ENCODE measurements around the gene HIBCH.
"Not testable (repeated sequence)": the region's sequence is repeated elsewhere in the genome, so short reads cannot be mapped to it uniquely, and the experiment has no call there.

The HIBCH gene, protein sequence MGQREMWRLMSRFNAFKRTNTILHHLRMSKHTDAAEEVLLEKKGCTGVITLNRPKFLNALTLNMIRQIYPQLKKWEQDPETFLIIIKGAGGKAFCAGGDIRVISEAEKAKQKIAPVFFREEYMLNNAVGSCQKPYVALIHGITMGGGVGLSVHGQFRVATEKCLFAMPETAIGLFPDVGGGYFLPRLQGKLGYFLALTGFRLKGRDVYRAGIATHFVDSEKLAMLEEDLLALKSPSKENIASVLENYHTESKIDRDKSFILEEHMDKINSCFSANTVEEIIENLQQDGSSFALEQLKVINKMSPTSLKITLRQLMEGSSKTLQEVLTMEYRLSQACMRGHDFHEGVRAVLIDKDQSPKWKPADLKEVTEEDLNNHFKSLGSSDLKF

DNA sequence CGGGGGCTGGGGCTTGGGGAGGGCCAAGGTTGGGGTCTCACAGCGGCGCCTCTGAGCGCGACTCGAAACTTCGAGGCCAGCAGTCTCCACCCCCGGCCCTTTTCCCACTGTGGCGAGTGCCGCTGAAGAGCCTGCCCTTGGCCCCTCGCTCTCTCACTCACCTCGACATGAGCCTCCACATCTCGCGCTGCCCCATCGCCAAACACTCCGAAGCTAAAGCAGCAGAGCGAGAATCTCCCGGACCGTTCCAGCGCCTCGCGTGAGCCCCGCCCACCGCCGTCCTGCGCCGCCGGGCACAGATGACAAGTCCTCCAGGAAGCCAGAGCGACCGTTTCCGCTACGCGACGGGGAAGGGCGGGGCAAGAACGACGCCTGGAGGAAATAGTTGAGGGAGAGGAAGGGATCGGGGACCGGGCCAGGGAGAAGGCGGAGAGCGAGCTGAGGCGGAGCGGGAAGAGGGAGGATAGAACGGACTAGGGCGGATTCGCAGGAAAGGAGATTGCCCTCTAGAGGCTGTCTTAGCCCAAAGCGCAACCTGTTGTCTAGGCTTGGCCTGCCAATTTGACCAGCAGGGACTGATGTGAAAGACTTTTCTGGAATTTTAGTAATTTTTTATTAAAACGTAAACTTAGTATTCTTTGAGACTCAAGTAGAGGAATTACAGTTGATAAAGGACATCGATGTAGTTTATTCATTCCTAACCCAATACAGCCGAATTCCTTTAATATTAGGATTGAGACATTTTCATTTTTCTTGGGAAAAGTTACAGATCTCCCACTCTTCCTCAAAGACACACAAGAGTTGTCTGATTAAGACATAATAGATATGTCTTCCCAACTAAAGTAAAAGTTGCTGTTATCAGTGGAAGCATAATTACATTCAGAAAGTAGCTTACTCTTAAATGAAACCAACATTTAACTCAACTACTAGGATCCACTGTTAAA lies at the start of gene HIBCH:
Gene HIBCH (minus strand): TSS at position 272 of the 944 bp plus-strand sequence. CDS start 76 bp downstream, at position 196.
- H3K4me3 ChIP-seq (ENCODE audit: low read length), result peak within 1 kb of the TSS; percentile 85

DNA sequence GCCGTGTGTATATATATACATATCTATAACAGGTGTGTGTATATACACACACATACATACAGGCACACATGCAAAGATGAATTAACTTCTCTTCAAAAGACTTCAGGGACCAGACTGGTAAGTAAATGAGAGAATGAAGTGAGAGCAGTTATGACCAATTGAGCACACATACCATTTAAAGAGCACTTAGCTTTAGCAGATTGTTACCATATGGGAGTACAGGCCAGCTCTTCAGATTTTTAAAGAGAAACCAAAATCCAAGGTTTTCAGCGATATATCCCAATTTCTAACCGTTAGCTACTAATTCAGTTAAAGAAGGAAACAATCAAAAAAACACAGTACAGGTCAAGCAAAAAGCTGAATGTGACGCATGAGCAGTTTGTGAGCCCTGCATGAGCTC lies 47.5 kb upstream of the HIBCH start:
- no peak overlapping the region for H3K4me3 ChIP-seq (ENCODE audit: low read length)
- H3K4me1 ChIP-seq (ENCODE audit: insufficient read depth, low read length), result no peaks in the 10 kb centered on the region
- H3K27me3 ChIP-seq (ENCODE audit: insufficient read depth, low read length), result no peaks in the 10 kb centered on the region
- H3K36me3 ChIP-seq (ENCODE audit: insufficient read depth, low read length), result no peaks in the 10 kb centered on the region
- no peaks in the 10 kb centered on the region for H3K9me3 ChIP-seq (ENCODE audit: low read length)
- no peak overlapping the region for H2AFZ ChIP-seq (ENCODE audit: low read depth, low read length)

More for the DNA sequence above, at the start of gene HIBCH:
- Histone ChIP-seq H3K36me3 (ENCODE audit: insufficient read depth, low read length) (peaks cover 2% of the 10 kb centered on the region), H3K4me1 (ENCODE audit: insufficient read depth, low read length) (peaks cover 12% of the 10 kb centered on the region), H2AFZ (ENCODE audit: low read depth, low read length) (peak within 1 kb of the TSS; percentile 83), H3K9me3 (ENCODE audit: low read length) (no peaks in the 10 kb centered on the region), H3K27me3 (ENCODE audit: insufficient read depth, low read length) (no peaks in the 10 kb centered on the region)

DNA sequence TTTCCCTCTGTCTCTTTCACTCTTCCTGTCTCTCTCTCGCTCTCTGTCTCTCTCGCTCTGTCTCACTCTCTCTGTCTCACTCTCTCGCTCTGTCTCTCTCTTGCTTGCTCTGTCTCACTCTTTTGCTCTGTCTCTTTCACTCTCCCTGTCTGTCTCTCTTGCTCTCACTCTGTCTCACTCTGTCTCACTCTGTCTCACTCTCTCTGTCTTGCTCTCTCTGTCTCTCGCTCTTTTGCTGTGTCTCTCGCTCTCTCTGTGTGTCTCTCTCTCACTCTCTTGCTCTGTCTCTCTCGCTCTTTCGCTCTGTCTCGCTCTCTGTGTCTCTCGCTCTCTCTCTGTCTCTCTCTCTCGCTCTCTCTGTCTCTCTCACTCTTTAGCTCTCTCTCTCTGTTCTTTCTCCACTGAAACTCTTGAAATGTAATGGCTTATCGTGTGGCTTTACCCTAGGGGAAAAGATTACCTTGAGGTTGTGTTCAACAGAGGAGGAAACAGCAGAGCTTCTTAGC lies 46.7 kb upstream of the HIBCH start:
- no peaks in the 10 kb centered on the region for H3K9me3 ChIP-seq (ENCODE audit: low read length)
- no peaks in the 10 kb centered on the region for H3K36me3 ChIP-seq (ENCODE audit: insufficient read depth, low read length)
- H2AFZ ChIP-seq (ENCODE audit: low read depth, low read length), result no peak overlapping the region
- no peaks in the 10 kb centered on the region for H3K27me3 ChIP-seq (ENCODE audit: insufficient read depth, low read length)
- H3K4me3 ChIP-seq (ENCODE audit: low read length), result no peak overlapping the region
- no peaks in the 10 kb centered on the region for H3K4me1 ChIP-seq (ENCODE audit: insufficient read depth, low read length)

DNA sequence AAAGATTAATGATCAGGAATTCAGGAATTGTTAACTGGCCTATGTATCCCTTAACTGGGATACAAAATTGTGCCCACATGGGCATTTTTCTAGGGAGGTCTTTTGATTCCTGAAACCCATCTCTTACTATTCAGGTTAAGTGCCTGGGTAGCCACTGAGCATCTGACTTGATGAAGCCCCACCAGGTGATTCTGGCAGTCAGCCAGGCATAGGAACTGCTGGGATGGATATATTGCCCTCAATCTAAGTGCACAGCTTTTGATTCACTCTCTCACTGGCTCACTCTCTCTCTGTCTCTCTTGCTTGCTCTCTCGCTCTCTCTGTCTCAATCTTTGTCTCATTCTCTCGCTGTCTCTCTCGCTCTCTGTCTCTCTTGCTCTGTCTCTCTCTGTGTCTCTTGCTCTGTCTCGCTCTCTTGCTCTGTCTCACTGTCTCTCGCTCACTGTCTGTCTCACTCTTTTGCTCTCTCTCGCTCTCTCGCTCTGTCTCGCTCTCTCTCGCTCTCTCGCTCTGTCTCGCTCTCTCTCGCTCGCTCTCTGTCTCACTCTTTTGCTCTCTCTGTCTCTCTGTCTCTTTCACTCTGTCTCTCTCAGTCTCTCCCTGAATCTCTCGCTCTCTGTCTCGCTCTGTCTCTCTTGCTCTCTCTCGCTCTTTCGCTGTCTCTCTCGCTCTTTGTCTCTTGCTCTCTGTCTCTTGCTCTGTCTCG lies 46.0 kb upstream of the HIBCH start:
- no peak overlapping the region for H2AFZ ChIP-seq (ENCODE audit: low read depth, low read length)
- H3K27me3 ChIP-seq (ENCODE audit: insufficient read depth, low read length), result no peaks in the 10 kb centered on the region
- no peaks in the 10 kb centered on the region for H3K4me1 ChIP-seq (ENCODE audit: insufficient read depth, low read length)
- H3K4me3 ChIP-seq (ENCODE audit: low read length), result no peak overlapping the region
- no peaks in the 10 kb centered on the region for H3K9me3 ChIP-seq (ENCODE audit: low read length)
- no peaks in the 10 kb centered on the region for H3K36me3 ChIP-seq (ENCODE audit: insufficient read depth, low read length)

DNA sequence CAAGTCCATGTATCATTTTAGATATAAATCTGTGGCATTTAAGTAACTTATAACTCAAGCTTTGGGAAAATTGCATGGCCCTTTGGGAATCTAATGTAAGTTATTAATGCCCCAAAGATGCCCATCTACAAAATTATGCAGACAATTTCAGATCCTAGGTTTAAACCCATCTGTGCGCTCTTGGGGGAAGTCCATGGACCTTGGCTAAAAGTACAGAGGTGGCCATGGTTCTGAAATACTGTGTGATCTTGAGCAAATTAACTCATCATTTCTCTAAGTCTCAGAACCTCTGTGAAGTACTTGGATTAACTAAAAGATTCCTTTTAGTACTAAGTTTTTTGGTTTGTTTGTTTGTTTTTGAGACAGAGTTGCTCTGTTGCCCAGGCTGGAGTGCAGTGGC lies 43.3 kb upstream of the HIBCH start:
- Histone ChIP-seq H3K36me3 (ENCODE audit: insufficient read depth, low read length) (no peaks in the 10 kb centered on the region), H2AFZ (ENCODE audit: low read depth, low read length) (no peak overlapping the region)

DNA sequence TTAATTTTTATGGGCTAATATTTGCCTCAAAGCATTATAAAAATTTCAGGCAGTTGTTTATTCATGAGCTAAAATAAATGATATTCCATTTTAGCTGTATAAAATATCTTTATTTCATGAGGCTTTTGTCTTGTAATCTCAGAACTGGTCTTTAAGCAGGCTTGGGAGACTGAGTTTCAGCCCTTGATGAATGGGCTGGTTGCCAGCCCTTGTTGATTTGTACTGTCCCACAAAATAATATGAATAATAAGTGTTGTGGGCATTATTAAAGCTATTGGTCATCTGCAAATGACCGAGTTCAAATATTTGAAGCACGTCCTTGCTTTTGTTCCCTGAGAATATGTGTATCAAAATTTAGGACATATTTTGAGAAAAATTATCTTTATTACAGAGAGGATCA lies 41.9 kb upstream of the HIBCH start:
- Histone ChIP-seq H3K27me3 (ENCODE audit: insufficient read depth, low read length) (no peaks in the 10 kb centered on the region), H3K4me3 (ENCODE audit: low read length) (no peak overlapping the region), H3K9me3 (ENCODE audit: low read length) (no peaks in the 10 kb centered on the region)

More for the DNA sequence above, 43.3 kb upstream of the HIBCH start:
- no peaks in the 10 kb centered on the region for H3K27me3 ChIP-seq (ENCODE audit: insufficient read depth, low read length)
- H3K4me1 ChIP-seq (ENCODE audit: insufficient read depth, low read length), result peaks cover 5% of the 10 kb centered on the region
- no peaks in the 10 kb centered on the region for H3K9me3 ChIP-seq (ENCODE audit: low read length)
- no peak overlapping the region for H3K4me3 ChIP-seq (ENCODE audit: low read length)

DNA sequence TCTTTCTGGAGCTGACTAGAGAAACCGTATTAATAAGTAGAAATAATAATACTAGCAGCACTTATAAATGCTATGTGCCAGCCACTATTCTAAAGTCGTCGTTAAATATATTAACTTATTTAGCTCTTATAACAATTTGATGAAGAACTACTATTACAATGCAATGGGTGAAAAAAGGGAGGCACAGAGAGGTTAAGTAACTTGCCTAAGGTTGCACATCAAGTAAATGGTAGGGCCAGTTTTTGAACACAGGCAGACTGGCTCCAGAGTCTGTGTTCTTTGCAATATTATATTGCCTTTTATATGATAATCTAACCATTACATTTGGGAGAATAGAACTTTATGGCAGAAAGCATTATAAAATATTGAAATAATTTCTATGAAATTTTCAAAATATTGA lies 41.3 kb upstream of the HIBCH start:
- no peak overlapping the region for H3K4me3 ChIP-seq (ENCODE audit: low read length)
- H2AFZ ChIP-seq (ENCODE audit: low read depth, low read length), result no peak overlapping the region
- no peaks in the 10 kb centered on the region for H3K9me3 ChIP-seq (ENCODE audit: low read length)
- peaks cover 5% of the 10 kb centered on the region for H3K4me1 ChIP-seq (ENCODE audit: insufficient read depth, low read length)
- H3K36me3 ChIP-seq (ENCODE audit: insufficient read depth, low read length), result no peaks in the 10 kb centered on the region
- H3K27me3 ChIP-seq (ENCODE audit: insufficient read depth, low read length), result no peaks in the 10 kb centered on the region

More for the DNA sequence above, 41.9 kb upstream of the HIBCH start:
- Histone ChIP-seq H2AFZ (ENCODE audit: low read depth, low read length) (no peak overlapping the region), H3K36me3 (ENCODE audit: insufficient read depth, low read length) (no peaks in the 10 kb centered on the region), H3K4me1 (ENCODE audit: insufficient read depth, low read length) (peaks cover 5% of the 10 kb centered on the region)

DNA sequence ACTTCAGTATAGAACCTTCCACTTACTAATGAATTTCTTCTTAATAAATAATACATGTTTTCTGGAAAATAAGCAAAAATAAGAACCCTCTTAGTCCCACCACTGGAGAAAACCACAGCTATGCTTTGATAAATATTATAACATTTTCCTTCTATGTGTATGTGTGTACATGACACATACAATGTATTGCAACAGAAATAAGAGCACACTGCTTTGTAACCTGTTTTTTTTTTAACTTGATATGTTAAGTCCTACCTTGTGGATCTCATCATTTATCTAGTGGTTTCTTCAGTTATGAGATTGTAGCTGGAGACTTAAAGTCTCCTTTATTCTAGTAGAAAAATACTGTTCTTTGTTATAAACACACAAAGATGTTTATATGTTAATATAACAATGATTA lies 40.9 kb upstream of the HIBCH start:
- no peaks in the 10 kb centered on the region for H3K9me3 ChIP-seq (ENCODE audit: low read length)
- no peaks in the 10 kb centered on the region for H3K36me3 ChIP-seq (ENCODE audit: insufficient read depth, low read length)
- H2AFZ ChIP-seq (ENCODE audit: low read depth, low read length), result no peak overlapping the region
- H3K4me3 ChIP-seq (ENCODE audit: low read length), result no peak overlapping the region
- no peaks in the 10 kb centered on the region for H3K27me3 ChIP-seq (ENCODE audit: insufficient read depth, low read length)
- H3K4me1 ChIP-seq (ENCODE audit: insufficient read depth, low read length), result peaks cover 5% of the 10 kb centered on the region

DNA sequence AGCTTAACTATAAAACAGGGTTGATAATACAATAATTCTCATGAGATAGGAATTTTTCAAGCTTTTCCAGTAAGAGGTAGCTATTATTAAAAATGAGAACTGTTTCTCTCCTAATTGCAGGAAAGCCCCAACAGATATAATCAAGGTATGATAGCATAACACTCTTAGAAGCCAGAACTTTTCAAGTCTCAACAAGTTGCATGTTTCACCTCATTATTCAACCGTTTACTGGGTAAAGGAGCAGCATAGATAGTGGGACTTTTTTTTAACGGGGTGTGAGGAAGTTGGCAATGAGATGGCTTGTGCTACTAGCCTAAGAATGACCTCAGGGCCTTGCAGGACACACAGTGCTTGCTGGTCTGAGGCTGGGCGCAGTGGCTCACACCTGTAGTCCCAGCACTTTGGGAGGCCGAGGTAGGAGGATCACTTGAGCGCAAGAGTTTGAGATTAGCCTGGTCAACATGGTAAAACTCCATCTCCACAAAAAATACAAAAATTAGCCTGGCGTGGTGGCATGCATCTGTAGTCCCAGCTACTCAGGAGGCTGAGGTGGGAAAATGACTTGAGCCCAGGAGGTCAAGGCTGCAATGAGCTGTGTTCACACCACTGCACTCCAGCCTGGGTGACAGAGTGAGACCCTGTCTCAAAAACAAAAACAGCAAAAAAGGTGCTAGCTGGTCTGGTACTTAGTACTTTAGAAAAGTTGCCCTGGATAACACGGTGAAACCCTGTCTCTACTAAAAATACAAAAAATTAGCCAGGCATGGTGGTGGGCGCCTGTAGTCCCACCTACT lies 39.2 kb upstream of the HIBCH start:
- H3K27me3 ChIP-seq (ENCODE audit: insufficient read depth, low read length), result not testable (repeated sequence)

DNA sequence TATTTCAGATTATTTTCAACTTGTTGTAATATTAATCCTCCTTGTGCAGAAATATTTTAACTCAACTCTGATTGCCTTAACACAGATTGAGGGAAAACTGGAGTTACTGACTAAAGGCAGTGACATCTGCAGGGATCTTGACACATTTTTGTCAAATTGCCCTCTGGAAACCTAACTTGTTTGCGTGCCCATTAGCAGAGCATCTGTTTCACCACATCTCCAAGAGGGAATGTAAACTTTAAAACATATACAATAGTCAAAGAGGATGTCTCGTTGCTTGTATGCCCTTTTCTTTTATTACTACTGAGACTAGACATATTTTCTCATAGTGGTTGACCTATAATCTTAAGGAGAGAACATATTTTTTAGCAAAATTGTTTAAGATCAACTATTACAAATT lies 38.0 kb upstream of the HIBCH start:
- H3K4me3 ChIP-seq (ENCODE audit: low read length), result no peak overlapping the region
- no peaks in the 10 kb centered on the region for H3K9me3 ChIP-seq (ENCODE audit: low read length)
- no peak overlapping the region for H2AFZ ChIP-seq (ENCODE audit: low read depth, low read length)
- H3K27me3 ChIP-seq (ENCODE audit: insufficient read depth, low read length), result no peaks in the 10 kb centered on the region
- H3K4me1 ChIP-seq (ENCODE audit: insufficient read depth, low read length), result peaks cover 5% of the 10 kb centered on the region
- H3K36me3 ChIP-seq (ENCODE audit: insufficient read depth, low read length), result no peaks in the 10 kb centered on the region

More for the DNA sequence above, 39.2 kb upstream of the HIBCH start:
- H2AFZ ChIP-seq (ENCODE audit: low read depth, low read length); H3K4me3 ChIP-seq (ENCODE audit: low read length); H3K4me1 ChIP-seq (ENCODE audit: insufficient read depth, low read length); H3K9me3 ChIP-seq (ENCODE audit: low read length); H3K36me3 ChIP-seq (ENCODE audit: insufficient read depth, low read length): not testable (repeated sequence)

DNA sequence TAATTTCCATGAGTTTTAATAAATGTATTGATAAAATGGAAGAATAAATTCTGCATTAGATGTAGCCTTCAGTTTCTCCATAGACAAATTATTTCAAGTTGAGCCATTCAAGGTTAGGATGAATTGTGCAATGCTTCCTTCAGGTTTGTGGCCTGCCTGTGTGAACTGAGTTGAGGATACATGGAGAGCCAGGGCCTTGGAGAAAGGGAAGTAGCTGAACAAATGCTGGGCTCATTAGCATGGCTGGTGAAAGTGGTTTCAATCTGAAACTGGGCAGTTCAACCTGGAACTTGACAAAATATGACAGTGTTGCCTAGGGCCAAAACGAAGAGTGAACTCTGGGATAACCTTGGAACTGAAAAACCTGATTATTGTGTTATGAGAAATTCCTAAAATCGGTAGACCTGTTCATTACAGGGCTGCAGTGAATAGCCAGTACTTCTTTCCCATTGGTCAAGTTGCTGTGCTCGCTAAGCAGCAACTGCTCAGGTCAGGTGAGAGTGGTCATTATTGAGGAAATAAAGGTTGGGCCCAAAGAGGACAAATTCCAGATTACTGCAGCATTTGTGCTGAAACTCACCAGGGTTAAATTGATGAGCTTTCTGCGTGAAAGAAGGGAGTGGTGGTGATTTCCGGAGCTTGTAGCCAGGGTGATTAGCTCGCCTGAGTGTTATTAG lies 36.5 kb upstream of the HIBCH start:
- Histone ChIP-seq H3K36me3 (ENCODE audit: insufficient read depth, low read length) (no peaks in the 10 kb centered on the region), H2AFZ (ENCODE audit: low read depth, low read length) (no peak overlapping the region), H3K9me3 (ENCODE audit: low read length) (no peaks in the 10 kb centered on the region), H3K4me1 (ENCODE audit: insufficient read depth, low read length) (peaks cover 5% of the 10 kb centered on the region), H3K27me3 (ENCODE audit: insufficient read depth, low read length) (no peaks in the 10 kb centered on the region), H3K4me3 (ENCODE audit: low read length) (no peak overlapping the region)
